AG20443 (cell line): ENCODE results near the gene NPIPB8.
"Not testable (repeated sequence)": the region's sequence is repeated elsewhere in the genome, so short reads cannot be mapped to it uniquely, and the experiment has no call there.

ENCODE experiments used
- DNase-seq: peaks from one replicate; pipeline ENCODE4 v3.0.0; 2012; ENCODE audit warnings: low spot score, mixed read lengths

Gene NPIPB8

GRCh38 chr16:28607116-28607623 is 30.7 kb upstream of the NPIPB8 start:
- DNase-seq: no peak

DNA sequence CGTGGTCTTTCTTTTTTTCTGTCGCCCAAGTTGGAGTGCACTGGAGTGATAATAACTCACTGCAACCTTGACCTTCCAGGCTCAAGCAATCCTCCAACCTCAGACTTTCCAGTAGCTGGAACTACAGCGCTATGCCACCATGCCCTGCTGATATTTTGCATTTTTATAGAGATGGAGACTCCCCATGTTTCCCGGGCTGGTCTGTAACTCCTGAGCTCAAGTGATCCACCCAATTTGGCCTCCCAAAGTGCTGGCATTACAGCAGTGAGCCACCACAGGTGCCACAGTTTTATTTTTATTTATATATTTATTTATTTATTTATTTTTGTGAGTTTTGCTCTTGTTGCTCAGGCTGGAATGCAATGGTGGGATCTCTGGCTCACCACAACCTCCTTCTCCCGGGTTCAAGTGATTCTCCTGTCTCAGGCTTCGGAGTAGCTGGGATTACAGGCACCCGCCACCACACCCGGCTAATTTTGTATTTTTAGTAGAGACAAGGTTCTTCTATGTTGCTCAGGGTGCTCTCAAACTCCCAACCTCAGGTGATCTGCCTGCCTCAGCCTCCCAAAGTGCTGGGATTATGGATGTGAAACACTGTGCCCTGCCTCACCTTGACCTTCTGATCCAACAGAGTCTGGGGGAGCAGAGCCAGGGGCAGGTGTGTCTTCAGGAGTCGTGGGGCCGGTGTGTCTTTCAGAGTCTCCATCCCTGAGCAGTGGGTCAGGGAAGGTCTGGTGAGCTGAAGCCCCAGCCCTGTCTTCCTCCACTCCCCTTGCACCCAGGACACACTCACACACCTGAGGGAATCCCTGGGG is 30.0 kb upstream of the NPIPB8 start:
- DNase-seq: not testable (repeated sequence)

- DNase-seq: not testable (repeated sequence)
These were observed 29.4 kb upstream of the NPIPB8 start for GRCh38 chr16:28608496-28608808.

GRCh38 chr16:28608867-28609596 is 28.8 kb upstream of the NPIPB8 start:
- not testable (repeated sequence) for DNase-seq

DNA sequence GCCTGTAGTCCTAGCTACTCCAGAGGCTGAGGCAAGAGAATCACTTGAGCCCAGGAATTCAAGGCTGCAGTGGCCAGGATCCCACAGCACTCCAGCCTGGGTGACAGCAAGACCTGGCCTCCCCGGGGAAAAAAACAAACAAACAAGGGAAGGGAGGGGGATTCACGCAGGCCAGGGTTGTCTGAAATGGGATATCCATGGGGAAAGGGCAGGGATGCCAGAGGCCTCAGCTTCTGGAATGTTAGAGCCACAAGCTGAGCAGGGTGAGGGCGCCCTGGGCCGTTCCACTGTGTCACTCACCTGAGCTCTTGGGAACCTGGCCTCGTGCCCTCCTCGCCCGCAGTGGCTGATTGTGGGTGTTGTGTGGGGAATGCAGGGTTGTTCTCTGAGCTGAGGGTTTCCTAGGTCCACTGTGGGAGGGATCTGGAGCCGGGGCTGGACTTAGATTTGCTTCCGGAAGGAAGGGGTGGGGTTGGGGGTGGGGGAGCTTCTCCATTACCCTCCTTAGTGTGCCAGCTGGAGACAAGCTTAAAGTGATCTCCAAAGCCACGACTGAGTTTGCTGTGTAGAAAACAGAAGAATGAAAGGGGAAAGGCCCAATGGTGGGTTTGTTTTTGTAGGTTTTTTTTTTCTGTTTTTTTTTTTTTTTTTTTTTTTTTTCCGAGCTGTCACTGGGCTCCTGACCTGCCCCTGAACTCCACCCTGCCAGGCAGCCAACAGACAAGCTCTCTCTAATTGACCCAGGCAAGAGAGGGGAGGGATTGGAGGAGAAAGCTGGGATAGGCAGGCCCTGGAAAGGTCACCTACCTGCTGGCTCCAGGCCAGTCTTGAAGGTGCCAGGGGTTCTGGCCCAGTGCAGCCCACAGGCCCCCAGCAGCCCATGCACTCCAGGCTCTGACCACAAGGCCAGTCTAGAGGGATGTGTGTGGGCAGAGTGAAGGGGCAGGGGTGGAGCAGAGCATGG is 28.0 kb upstream of the NPIPB8 start, which contains the start of gene SULT1A1:
TSS of gene SULT1A1 (minus strand) at position 414 of the 964 bp plus-strand sequence. CDS start 1,189 bp downstream, outside the sequence.
- DNase-seq: no peak

DNA sequence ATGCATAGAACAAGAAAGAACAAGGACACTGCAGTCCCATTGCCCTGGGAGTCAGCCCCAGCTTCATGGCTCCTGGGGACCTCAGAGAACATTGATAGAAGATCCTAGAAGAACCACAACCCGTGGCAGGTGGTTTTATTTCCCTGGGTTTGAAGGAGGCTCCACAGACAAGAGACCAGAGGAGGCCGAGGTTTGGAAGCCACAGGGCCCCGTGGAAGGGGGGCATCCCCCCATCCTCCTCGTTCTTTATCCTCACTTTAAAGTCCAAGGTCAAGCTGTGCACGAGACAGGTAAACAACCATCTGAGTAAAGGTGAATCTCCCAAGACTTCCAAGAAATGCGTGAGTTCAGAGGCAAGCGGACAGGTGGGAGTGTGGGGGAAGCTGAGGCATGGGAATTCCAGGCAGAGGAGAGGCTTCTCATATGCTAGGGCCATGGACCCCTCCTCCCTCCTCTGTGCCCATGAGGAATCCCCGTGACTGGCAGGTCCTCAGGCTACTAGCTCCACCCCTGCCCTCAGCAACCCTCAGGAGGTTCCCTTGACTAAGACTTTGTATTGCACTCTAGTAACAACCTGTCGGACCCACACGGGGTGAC is 27.2 kb upstream of the NPIPB8 start:
- no peak for DNase-seq

DNA sequence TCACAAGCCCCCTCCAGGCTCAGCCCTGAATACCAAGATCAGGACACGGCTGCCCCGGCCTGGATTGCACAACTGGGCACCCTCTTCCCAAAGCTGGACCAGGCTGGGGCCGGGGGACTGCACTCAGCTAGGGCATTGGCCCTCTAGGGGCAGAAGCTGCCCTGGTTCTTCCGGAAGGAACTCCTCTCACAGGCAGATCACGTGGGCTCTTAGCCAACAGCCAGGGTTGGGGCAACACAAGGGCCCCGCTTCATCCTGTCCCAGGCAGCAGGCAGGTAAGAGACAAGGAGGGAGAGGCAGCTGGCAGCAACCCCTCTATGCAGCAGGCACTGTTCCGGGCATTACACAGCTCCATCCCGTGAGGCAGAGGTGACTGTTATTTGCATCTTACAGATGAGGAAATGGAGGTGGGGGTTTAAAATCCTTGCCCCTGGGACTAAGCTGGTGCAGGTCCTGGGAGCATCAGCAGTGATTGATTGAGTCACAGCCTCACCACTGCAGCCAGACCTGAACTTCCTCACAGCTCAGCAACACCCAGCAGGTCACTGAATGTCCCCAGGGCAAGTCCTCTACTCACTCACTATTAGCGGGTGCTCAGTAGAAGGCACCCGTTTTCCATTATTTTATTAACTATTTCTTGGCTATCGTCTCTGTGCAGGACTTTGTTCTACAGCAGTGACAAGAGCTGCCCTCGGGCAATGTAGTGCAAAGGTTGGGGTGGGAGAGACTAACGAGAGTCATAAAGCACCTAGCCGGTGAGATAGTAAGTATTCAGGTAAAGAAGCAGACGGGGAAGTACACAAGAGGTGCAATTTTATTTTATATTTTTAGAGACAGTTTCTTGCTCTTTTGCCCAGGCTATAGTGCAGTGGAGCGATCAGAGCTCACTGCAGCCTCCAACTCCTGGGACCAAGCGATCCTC is 25.2 kb upstream of the NPIPB8 start:
- DNase-seq: not testable (repeated sequence)

GRCh38 chr16:28613912-28614311 is 24.0 kb upstream of the NPIPB8 start:
- not testable (repeated sequence) for DNase-seq

DNA sequence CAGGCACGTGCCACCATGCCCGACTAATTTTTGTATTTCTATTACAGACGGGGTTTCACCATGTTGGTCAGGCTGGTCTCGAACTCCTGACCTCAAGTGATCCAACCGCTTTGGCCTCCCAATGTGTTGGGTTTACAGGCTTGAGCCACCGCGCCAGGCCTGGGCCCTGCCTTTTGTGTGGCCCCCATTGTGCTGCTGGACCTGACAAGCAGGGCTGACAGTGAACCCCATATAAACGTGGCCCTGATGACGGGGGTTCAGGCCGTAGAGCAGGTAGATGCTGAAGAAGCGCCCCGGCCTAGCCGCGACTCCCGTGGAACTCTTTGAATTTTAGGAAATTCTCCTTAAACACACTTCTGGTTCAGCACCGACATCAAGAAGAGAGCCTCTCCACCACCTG is 23.3 kb upstream of the NPIPB8 start:
- DNase-seq: not testable (repeated sequence)

DNA sequence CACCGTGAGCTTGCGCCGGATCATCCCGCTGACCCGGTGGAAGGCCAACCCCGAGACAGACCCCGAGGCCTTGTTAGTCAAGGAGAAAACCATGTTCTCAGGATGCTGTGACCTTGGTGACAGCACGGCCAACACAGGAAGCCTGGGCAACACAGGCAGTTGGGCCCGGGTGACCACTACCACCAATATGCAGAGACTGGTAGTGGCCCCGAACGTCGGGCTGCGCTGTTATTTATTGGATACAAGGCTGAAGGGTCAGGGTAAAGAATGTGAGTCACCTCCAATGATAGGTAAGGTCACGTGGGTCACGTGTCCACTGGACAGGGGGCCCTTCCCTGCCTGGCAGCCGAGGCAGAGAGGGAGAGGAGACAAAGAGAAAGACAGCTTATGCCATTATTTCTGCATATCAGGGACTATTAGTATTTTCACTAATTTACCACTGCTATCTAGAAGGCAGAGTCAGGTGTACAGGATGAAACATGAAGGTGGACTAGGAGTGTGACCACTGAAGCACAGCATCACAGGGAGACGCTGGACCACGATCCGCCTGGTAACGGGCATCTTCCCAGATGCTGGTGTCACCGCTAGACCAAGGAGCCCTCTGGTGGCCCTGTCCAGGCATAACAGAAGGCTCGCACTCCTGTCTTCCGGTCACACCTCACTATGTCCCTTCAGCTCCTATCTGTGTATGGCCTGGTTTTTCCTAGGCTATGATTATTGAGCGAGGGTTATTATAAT is 22.2 kb upstream of the NPIPB8 start:
- DNase-seq: not testable (repeated sequence)

DNA sequence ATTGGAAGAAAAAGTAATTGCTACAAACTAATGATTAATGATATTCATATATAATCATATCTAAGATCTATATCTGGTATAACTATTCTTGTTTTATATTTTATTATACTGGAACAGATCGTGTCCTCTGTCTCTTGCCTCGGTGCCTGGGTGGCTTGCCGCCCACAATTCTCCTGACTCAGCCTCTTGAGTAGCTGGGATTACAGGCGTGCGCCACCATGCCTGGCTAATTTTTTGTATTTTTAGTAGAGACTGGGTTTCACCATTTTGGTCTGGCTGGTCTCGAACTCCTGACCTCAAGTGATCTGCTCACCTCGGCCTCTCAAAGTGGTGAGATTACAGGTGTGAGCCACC is 21.7 kb upstream of the NPIPB8 start:
- DNase-seq: not testable (repeated sequence)

- no peak for DNase-seq
These were observed 21.2 kb upstream of the NPIPB8 start for GRCh38 chr16:28616636-28617035.

DNA sequence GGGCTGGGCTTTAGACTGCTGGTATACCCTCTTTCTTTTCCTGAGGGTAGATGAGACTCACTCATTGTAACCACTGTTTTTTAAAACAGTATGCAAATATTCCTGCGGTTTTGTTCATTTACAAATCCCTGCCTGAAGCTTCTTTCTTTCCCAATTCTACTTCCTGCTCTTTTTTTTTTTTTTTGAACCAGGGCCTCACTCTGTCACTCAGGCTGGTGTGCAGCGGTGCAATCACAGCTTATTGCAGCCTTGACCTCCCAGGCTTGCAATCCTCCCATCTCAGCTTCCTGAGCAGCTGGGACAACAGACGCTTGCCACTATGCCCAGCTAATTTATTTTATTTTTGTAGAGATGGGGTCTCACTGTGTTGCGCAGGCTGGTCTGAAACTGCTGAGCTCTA is 20.0 kb upstream of the NPIPB8 start:
- DNase-seq: no peak

DNA sequence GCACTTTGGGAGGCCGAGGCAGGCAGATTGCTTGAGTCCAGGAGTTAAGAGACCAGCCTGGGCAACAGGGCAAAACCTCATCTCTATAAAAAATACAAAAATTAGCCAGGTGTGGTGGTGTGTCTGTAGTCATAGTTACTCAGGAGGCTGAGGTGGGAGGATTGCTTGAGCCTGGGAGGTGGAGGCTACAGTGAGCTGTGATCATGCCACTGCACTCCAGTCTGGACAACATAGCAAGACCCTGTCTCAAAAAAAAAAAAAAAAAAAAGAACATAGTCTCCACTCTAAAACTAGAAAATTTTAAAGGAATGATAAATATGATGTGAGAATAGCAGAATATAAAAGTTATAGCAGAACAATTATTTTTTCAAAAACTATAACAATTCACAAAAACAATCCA is 17.5 kb upstream of the NPIPB8 start:
- DNase-seq: not testable (repeated sequence)

DNA sequence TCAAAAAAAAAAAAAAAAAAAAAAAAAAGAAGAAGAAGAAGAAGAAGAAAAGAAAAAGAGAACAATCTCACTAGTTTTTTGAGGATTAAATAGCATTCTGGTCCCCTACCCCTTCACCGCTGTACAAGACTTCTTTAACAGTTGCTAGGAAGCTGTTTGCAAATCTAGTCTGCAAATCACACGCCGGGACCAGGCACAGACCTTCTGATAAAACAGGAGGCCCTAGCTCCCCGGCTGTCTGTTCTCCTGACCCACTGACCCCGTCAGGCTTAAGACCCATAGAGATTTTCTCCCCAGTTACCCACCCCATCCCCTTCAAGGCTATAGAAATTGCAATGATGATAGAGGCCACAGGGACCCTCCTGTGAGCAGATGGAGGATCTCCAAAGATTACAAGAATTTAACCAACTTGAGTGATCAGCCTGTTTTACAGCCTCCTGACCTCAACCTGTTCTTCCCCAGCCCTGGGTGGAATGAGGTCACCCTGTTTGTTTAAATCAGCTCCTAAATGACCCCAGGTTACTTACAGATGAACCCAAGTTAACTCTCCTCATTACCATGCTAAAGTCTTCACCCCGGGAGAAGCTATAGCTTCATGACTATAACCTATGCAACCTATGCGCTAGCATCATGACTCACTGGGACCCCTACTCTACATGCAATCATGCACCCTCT is 16.2 kb upstream of the NPIPB8 start:
- no peak for DNase-seq

DNA sequence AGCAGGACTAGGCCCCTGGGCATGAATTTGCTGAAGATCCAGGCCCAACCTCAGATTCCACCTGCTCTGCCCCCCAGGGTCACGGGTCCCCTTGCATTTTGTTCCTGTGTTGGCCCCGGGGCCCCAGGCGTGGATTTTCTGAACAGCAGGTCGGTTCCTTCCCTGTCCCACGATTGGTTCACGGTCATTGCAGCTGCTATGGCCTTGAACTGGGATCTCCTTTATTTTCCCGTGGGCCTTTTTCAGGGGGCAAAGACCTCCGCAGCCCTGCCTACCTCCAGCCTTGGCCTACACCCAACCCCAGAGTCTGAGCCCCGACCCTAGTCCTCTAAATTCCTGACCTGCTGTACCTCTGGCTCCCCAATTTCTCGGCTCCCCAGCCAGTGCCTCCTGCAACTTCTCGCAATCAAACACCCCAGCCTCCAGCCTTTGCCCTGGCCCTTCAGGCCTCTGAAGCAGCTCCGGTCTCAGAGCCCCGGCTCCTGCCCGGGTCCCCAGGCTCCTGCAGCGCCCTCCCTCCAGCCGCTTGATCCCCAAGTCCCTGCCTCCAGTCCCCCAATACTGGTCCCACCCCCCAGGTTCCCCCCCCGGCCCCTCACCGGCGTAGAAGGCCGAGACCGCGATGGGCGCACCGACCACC is 15.2 kb upstream of the NPIPB8 start:
- not testable (repeated sequence) for DNase-seq

DNA sequence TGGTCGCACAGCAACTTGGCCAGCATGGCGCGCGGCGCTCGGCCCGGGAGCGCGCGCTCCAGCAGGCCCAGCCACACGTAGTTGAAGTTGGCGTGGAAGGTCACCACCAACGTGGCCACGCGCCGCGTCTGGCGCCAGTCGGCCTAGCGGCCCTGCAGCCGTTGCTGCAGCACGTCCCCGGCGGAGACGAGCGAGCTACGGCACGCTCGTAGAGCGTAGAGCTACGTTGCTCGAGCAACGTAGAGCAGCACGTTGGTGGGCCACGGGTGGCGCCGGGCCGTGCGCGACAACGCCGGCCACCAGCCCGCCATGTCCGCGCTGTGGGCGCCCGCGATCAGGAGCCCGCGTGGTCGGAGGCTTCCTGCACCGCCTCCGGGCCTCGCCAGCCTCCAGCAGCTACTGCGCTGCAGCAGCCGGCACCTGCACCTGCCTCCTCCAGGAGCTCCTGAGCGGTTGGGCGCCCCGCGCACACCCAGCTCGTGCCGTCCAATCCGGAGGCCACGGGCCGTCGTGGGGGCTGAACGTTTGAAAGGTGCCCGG is 14.6 kb upstream of the NPIPB8 start:
- DNase-seq: peak; percentile 36

DNA sequence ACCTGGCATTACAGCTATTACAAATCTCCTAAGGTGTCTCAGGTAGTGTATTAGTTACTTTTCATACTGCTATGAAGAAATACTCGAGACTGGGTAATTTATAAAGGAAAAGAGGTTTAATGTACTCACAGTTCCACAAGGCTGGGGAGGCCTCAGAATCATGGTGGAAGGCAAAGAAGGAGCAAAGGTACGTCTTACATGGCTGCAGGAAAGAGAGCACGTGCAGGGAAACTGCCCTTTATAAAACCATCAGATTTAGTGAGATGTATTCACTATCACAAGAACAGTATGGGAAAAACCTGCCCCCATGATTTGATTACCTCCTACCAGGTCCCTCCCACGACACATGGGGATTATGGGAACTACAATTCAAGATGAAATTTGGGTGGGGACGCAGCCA is 7.0 kb upstream of the NPIPB8 start:
- not testable (repeated sequence) for DNase-seq
